PC-9 (cell line): ENCODE data around the gene NHLRC1.

Experiments used
- CTCF ChIP-seq: fragments of 200-600 bp; sonication (generic); conservative IDR thresholded peaks from 2 replicates; pipeline ENCODE4 v1.6.1; 2017; ENCODE audit warnings: mixed run types, antibody characterized with exemption, mild to moderate bottlenecking, moderate library complexity
- EZH2 ChIP-seq: fragments of 200-600 bp; sonication (generic); IDR thresholded peaks from 2 replicates; pipeline ENCODE4 v1.8.0; 2017; ENCODE audit warnings: antibody characterized with exemption, low read depth

- no peak for TF ChIP-seq CTCF
- TF ChIP-seq EZH2, result no peak
These were observed 21.2 kb downstream of the NHLRC1 start for GRCh38 chr6:18101271-18101670.
